GM12875 (cell line): ENCODE measurements around the gene ARMH4.

ENCODE experiments used
- H3K4me3 ChIP-seq: one replicate; pipeline ENCODE4 v1.5.1; 2011; ENCODE audit warnings: low read depth, low read length, control low read depth
- CTCF ChIP-seq: IDR thresholded peaks from 2 replicates; pipeline ENCODE4 v1.5.1; 2011; ENCODE audit warnings: low read depth, mild to moderate bottlenecking, control low read depth, inconsistent platforms, low read length, moderate library complexity, borderline replicate concordance; ENCODE audit not compliant: insufficient read depth

ARMH4 gene

GRCh38 chr14:58071341-58071740, 80.7 kb downstream of the ARMH4 start:
- no peak overlapping the region for H3K4me3 ChIP-seq
- TF ChIP-seq CTCF: no peak

- no peak for TF ChIP-seq CTCF
- no peak overlapping the region for H3K4me3 ChIP-seq
Measured at GRCh38 chr14:58068306-58068705, 83.7 kb downstream of the ARMH4 start.

- no peak overlapping the region for H3K4me3 ChIP-seq
- TF ChIP-seq CTCF: no peak
Measured at GRCh38 chr14:58066115-58066514, 85.9 kb downstream of the ARMH4 start.

- H3K4me3 ChIP-seq: no peak overlapping the region
- no peak for TF ChIP-seq CTCF
Measured at GRCh38 chr14:58061581-58061980, 90.4 kb downstream of the ARMH4 start.

GRCh38 chr14:58060898-58061297, 91.1 kb downstream of the ARMH4 start:
- no peak for TF ChIP-seq CTCF
- no peak overlapping the region for H3K4me3 ChIP-seq

GRCh38 chr14:58060077-58060476, 91.9 kb downstream of the ARMH4 start:
- no peak for TF ChIP-seq CTCF
- H3K4me3 ChIP-seq: no peak overlapping the region

GRCh38 chr14:58059126-58059525, 92.9 kb downstream of the ARMH4 start:
- no peak for TF ChIP-seq CTCF
- H3K4me3 ChIP-seq: no peak overlapping the region
